ENCODE data around the gene C2CD4D.

Gene C2CD4D

GRCh38 chr1:151832318-151832980, 7.2 kb downstream of the C2CD4D start:
- DNase-seq, result no peak

GRCh38 chr1:151831605-151832004, 8.0 kb downstream of the C2CD4D start, which contains the start of gene RORC:
Gene RORC, minus strand, starts transcription at chr1:151831802. Its CDS starts 38 bp downstream, at chr1:151831764.
- DNase-seq, result no peak

- no peak for DNase-seq
Observed at GRCh38 chr1:151831256-151831591, 8.4 kb downstream of the C2CD4D start.

- no peak for DNase-seq
Observed at GRCh38 chr1:151830055-151830454, 9.6 kb downstream of the C2CD4D start.

- DNase-seq, result no peak
Observed at GRCh38 chr1:151829352-151830046, 10.1 kb downstream of the C2CD4D start.

GRCh38 chr1:151828921-151829320, 10.7 kb downstream of the C2CD4D start:
- no peak for DNase-seq

- peak in 1 of 2 donors; percentile 34 for DNase-seq
Observed at GRCh38 chr1:151827853-151828252, 11.8 kb downstream of the C2CD4D start.

GRCh38 chr1:151825751-151826660, 13.6 kb downstream of the C2CD4D start:
- DNase-seq, result peak in 1 of 2 donors; percentile 44

GRCh38 chr1:151825204-151825603, 14.4 kb downstream of the C2CD4D start:
- no peak for DNase-seq

- no peak for DNase-seq
Observed at GRCh38 chr1:151823175-151823574, 16.4 kb downstream of the C2CD4D start.

- no peak for DNase-seq
Observed at GRCh38 chr1:151822404-151822803, 17.2 kb downstream of the C2CD4D start.

- DNase-seq, result peak in 1 of 2 donors; percentile 38
Observed at GRCh38 chr1:151820940-151821339, 18.7 kb downstream of the C2CD4D start.

GRCh38 chr1:151819976-151820623, 19.5 kb downstream of the C2CD4D start:
- DNase-seq, result no peak

GRCh38 chr1:151819227-151819835, 20.3 kb downstream of the C2CD4D start:
- DNase-seq, result no peak

GRCh38 chr1:151817353-151817730, 22.3 kb downstream of the C2CD4D start:
- no peak for DNase-seq

GRCh38 chr1:151816548-151817352, 22.9 kb downstream of the C2CD4D start:
- DNase-seq, result no peak

GRCh38 chr1:151815716-151816327, 23.8 kb downstream of the C2CD4D start:
- peak; percentile 46 to 60 for DNase-seq

GRCh38 chr1:151814971-151815545, 24.6 kb downstream of the C2CD4D start:
- DNase-seq, result no peak

GRCh38 chr1:151814426-151814825, 25.2 kb downstream of the C2CD4D start:
- no peak for DNase-seq

- DNase-seq, result no peak
Observed at GRCh38 chr1:151813271-151813977, 26.2 kb downstream of the C2CD4D start.

Measured in CD4-positive, alpha-beta T cell treated with Interleukin-1 beta for 1 hour (primary cell).